Transverse colon (tissue), 4 donors: Measurements from ENCODE around the gene DNAJC1.
A peak's percentile ranks its signal among the peaks of the same experiment; 100 is the strongest.

Source experiments
- EP300 ChIP-seq: sonication (generic); formaldehyde crosslinking; IDR thresholded peaks from one replicate; pipeline ENCODE4 v1.6.1; 2017; ENCODE audit warnings: antibody characterized with exemption, low read depth
- POLR2AphosphoS5 ChIP-seq, 3 donors: sonication (generic); formaldehyde crosslinking; IDR thresholded peaks; one replicate each; pipeline ENCODE4 v1.6.1; 2016; ENCODE audit warnings: antibody characterized with exemption in 3 of 3
- TF ChIP-seq, protein P1 (sequence below), 5 experiments: fragments of 200-600 bp in 3 of 5; fragments of 450-650 bp in 2 of 5; sonication (generic) in 3 of 5; IDR thresholded peaks; 1 replicate in 2 of 5; 2 replicates in 3 of 5; pipeline ENCODE4 v1.5.1; 2016 to 2017; ENCODE audit warnings: antibody characterized with exemption in 5 of 5, inconsistent platforms in 3 of 5, mild to moderate bottlenecking in 2 of 5, moderate library complexity in 1 of 5

DNA sequence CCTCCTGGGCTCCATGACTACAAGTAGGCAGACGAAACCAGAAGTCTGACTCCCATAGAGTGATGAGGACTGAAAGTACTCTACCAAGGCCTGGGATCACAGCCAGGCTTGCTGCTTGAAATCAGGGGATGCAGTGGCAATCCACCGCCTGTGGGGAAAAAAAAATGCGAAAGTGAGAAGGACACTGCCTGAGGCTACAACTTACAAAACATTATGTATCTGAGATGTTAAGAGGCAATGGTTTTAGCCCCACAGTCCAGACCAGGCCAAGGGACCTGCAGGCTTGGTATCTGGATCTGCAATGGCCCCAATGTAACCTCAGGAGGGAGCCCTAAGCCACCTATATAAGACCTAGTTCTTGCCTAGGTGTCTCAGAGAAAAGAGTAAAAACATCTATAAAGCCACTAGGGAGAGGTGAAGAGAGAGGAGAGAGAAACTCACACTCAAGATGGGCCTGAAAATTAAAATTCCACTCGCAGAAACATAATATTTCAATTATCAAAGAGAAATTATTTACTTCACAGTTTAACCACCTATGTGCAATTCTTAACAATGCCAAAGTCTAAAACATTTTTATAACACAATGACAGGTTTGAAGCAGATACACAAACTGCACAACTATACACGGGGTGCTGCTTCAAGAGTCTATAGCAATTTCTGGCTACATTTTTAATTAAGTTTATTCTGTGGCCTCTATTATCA lies 13.9 kb downstream of the DNAJC1 start:
- TF ChIP-seq, protein P1, sequence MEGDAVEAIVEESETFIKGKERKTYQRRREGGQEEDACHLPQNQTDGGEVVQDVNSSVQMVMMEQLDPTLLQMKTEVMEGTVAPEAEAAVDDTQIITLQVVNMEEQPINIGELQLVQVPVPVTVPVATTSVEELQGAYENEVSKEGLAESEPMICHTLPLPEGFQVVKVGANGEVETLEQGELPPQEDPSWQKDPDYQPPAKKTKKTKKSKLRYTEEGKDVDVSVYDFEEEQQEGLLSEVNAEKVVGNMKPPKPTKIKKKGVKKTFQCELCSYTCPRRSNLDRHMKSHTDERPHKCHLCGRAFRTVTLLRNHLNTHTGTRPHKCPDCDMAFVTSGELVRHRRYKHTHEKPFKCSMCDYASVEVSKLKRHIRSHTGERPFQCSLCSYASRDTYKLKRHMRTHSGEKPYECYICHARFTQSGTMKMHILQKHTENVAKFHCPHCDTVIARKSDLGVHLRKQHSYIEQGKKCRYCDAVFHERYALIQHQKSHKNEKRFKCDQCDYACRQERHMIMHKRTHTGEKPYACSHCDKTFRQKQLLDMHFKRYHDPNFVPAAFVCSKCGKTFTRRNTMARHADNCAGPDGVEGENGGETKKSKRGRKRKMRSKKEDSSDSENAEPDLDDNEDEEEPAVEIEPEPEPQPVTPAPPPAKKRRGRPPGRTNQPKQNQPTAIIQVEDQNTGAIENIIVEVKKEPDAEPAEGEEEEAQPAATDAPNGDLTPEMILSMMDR (IDR thresholded peaks at IDR 0.05), result peak in 4 of 5 experiments; percentile 36 to 52 (median 42)
- TF ChIP-seq POLR2AphosphoS5 (IDR thresholded peaks at IDR 0.05), result no peak
- TF ChIP-seq EP300, result no peak
